WTC11 (cell line): ENCODE measurements around the gene NT5DC4. TPM values are rescaled to one million over a fixed set of nuclear protein-coding genes. Genes with fewer than 3 reads are reported as not detected.

Experiments used
- ATAC-seq: fragments of 200-7000 bp; cut with Tn5 transposase; 2 replicates; pipeline ENCODE4 v1.10.0; 2021; ENCODE audit warnings: mild to moderate bottlenecking, moderate library complexity
- CTCF ChIA-PET: fragments of 300-600 bp; sonication (Branson Sonifier 250); formaldehyde crosslinking; loops from one replicate; lab custom pipeline; 2021; ENCODE audit warnings: antibody characterized with exemption; lab: Charles Lee
- POLR2A ChIA-PET: fragments of 350-600 bp; sonication (Branson Sonifier 250); formaldehyde crosslinking; loops from one replicate; lab custom pipeline; 2021; ENCODE audit warnings: antibody characterized with exemption; lab: Charles Lee
- DNase-seq: peaks from one replicate; pipeline ENCODE4 v3.0.0; 2021; ENCODE audit warnings: low spot score
- H3K27ac Mint-ChIP-seq: 2 replicates; pipeline ENCODE4 v1.8.0; 2021; ENCODE audit warnings: mixed read lengths
- H3K27me3 Mint-ChIP-seq: 2 replicates; pipeline ENCODE4 v1.8.0; 2021; ENCODE audit warnings: low read depth, mild to moderate bottlenecking, moderate library complexity, mixed read lengths
- H3K36me3 Mint-ChIP-seq: 2 replicates; pipeline ENCODE4 v1.8.0; 2021; ENCODE audit warnings: mixed read lengths
- H3K4me1 Mint-ChIP-seq: 2 replicates; pipeline ENCODE4 v1.8.0; 2022; ENCODE audit warnings: mixed read lengths
- H3K4me3 Mint-ChIP-seq: 2 replicates; pipeline ENCODE4 v1.8.0; 2021; ENCODE audit warnings: mild to moderate bottlenecking, moderate library complexity, mixed read lengths
- H3K9me3 Mint-ChIP-seq: 2 replicates; pipeline ENCODE4 v1.8.0; 2021; ENCODE audit warnings: mixed read lengths
- IRF2 ChIP-seq: sonication (generic); formaldehyde crosslinking; IDR thresholded peaks from 2 replicates; pipeline ENCODE4 v1.8.0; 2022; ENCODE audit warnings: low read depth, missing genetic modification reagents, borderline replicate concordance
- NFYB ChIP-seq: sonication (generic); formaldehyde crosslinking; conservative IDR thresholded peaks from 2 replicates; pipeline ENCODE4 v1.8.0; 2022; ENCODE audit warnings: low read depth, missing genetic modification reagents
- NR1H2 ChIP-seq: sonication (generic); formaldehyde crosslinking; IDR thresholded peaks from 2 replicates; pipeline ENCODE4 v1.9.0; 2021; ENCODE audit warnings: mild to moderate bottlenecking, moderate library complexity, missing genetic modification reagents
- PRRX2 ChIP-seq: fragments of 250-450 bp; sonication (Bioruptor Pico); IDR thresholded peaks from 2 replicates; pipeline ENCODE4 v1.8.0; 2021; ENCODE audit warnings: mild to moderate bottlenecking
- RELA ChIP-seq: sonication (generic); formaldehyde crosslinking; IDR thresholded peaks from 2 replicates; pipeline ENCODE4 v1.8.1; 2022; ENCODE audit warnings: missing genetic modification reagents, mild to moderate bottlenecking, borderline replicate concordance
- SMAD3 ChIP-seq: sonication (generic); formaldehyde crosslinking; IDR thresholded peaks from 2 replicates; pipeline ENCODE4 v1.8.0; 2022; ENCODE audit warnings: missing genetic modification reagents, mild to moderate bottlenecking, borderline replicate concordance
- TCF7 ChIP-seq: sonication (generic); formaldehyde crosslinking; IDR thresholded peaks from 2 replicates; pipeline ENCODE4 v1.8.0; 2022; ENCODE audit warnings: mild to moderate bottlenecking, low read depth, missing genetic modification reagents, moderate library complexity
- TP53 ChIP-seq: sonication (generic); formaldehyde crosslinking; IDR thresholded peaks from 2 replicates; pipeline ENCODE4 v1.8.1; 2023; ENCODE audit warnings: mild to moderate bottlenecking, missing genetic modification reagents
- ZNF671 ChIP-seq: fragments of 250-450 bp; sonication (Bioruptor Pico); IDR thresholded peaks from 2 replicates; pipeline ENCODE4 v1.8.0; 2021; ENCODE audit warnings: mild to moderate bottlenecking
- total RNA-seq: library from RNA; stranded (reverse); gene quantifications from 3 replicates; pipeline ENCODE4 v1.2.3, GENCODE V29; 2021
- TF ChIP-seq, protein P1 (sequence below): sonication (generic); formaldehyde crosslinking; IDR thresholded peaks from 2 replicates; pipeline ENCODE4 v1.8.1; 2023; ENCODE audit warnings: mild to moderate bottlenecking, moderate library complexity, missing genetic modification reagents
- TF ChIP-seq, protein P2 (sequence below): fragments of 250-450 bp; sonication (Bioruptor Pico); IDR thresholded peaks from 2 replicates; pipeline ENCODE4 v1.9.0; 2021; ENCODE audit warnings: mild to moderate bottlenecking
- TF ChIP-seq, protein P3 (sequence below): sonication (generic); formaldehyde crosslinking; IDR thresholded peaks from 2 replicates; pipeline ENCODE4 v1.8.0; 2022; ENCODE audit warnings: mild to moderate bottlenecking, missing genetic modification reagents
- TF ChIP-seq, protein P4 (sequence below): sonication (generic); formaldehyde crosslinking; IDR thresholded peaks from 2 replicates; pipeline ENCODE4 v1.8.1; 2022; ENCODE audit warnings: mild to moderate bottlenecking, moderate library complexity, missing genetic modification reagents
- TF ChIP-seq, protein P5 (sequence below): fragments of 250-450 bp; sonication (Bioruptor Pico); IDR thresholded peaks from 2 replicates; pipeline ENCODE4 v1.9.0; 2021; ENCODE audit warnings: mild to moderate bottlenecking, borderline replicate concordance
- TF ChIP-seq, protein P6 (sequence below): sonication (generic); formaldehyde crosslinking; IDR thresholded peaks from 2 replicates; pipeline ENCODE4 v1.8.0; 2023; ENCODE audit warnings: missing genetic modification reagents, mild to moderate bottlenecking, borderline replicate concordance
- TF ChIP-seq, protein P7 (sequence below): fragments of 250-450 bp; sonication (Bioruptor Pico); IDR thresholded peaks from 2 replicates; pipeline ENCODE4 v2.1.2; 2022; ENCODE audit warnings: mild to moderate bottlenecking, moderate library complexity
- TF ChIP-seq, protein P8 (sequence below): sonication (generic); formaldehyde crosslinking; IDR thresholded peaks from 2 replicates; pipeline ENCODE4 v1.8.1; 2023; ENCODE audit warnings: mild to moderate bottlenecking, missing genetic modification reagents

The NT5DC4 gene
- total RNA-seq, 1 experiment from 2014 or later, result not detected

DNA sequence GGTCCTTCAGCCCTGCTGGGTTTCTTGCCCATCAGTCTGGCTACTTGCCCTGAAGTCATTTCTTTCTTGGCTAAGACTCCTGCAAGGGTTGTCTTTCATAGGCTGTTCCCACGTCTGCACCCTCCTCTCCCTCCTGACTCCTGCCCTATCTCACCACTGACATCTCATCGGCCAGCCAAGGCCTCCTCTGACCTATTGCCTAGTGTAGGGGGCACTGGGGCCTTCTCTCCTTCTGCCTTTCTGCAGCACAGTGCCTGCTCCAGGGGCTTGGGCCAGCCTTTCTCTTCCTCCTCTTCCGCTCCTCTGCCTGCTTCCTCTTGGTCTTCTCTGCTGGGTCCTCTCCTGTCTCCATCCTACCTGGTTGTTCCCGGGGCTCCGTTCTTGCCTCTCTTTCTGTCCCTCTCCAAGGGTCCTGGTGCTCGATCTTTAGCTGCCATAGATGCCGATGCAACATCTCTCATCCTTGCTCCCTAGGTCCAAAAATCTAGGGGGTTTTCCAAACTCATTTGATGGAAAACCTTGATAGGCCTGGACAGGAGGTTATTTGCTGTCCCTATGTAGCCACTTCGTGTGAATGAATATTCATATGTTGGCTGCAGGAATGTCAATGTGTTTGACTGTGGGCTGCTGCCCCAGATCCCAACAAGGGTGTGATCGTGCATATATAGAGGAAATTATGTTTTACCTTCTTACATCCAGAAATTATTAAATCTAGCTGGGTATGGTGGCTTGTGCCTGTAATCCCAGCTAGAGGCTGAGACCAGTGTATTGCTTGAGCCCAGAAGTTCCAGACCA is 9.7 kb upstream of the NT5DC4 start:
- Mint-ChIP-seq H3K27me3 (no peaks in the 10 kb centered on the region; the same call in 1 of the 2 replicates), H3K36me3 (no peaks in the 10 kb centered on the region), H3K27ac (no peak overlapping the region), H3K4me3 (no peak overlapping the region), H3K4me1 (peaks cover 4% of the 10 kb centered on the region; the same call in 1 of the 2 replicates), H3K9me3 (no peaks in the 10 kb centered on the region)
- CTCF ChIA-PET, result no interaction called here
- POLR2A ChIA-PET, result no interaction called here
- ATAC-seq, result no peak
- TF ChIP-seq NR1H2 (no peak), RELA (CRISPR knock-in tag) (no peak), ZNF671 (no peak), TCF7 (no peak), SMAD3 (CRISPR knock-in tag) (no peak), PRRX2 (CRISPR knock-in tag) (no peak), NFYB (CRISPR knock-in tag) (no peak), TP53 (CRISPR knock-in tag) (no peak), IRF2 (no peak)
- TF ChIP-seq, protein P1, sequence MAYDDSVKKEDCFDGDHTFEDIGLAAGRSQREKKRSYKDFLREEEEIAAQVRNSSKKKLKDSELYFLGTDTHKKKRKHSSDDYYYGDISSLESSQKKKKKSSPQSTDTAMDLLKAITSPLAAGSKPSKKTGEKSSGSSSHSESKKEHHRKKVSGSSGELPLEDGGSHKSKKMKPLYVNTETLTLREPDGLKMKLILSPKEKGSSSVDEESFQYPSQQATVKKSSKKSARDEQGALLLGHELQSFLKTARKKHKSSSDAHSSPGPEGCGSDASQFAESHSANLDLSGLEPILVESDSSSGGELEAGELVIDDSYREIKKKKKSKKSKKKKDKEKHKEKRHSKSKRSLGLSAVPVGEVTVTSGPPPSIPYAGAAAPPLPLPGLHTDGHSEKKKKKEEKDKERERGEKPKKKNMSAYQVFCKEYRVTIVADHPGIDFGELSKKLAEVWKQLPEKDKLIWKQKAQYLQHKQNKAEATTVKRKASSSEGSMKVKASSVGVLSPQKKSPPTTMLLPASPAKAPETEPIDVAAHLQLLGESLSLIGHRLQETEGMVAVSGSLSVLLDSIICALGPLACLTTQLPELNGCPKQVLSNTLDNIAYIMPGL (CRISPR knock-in tag), result no peak
- TF ChIP-seq, protein P2, sequence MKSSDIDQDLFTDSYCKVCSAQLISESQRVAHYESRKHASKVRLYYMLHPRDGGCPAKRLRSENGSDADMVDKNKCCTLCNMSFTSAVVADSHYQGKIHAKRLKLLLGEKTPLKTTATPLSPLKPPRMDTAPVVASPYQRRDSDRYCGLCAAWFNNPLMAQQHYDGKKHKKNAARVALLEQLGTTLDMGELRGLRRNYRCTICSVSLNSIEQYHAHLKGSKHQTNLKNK (CRISPR knock-in tag), result no peak
- TF ChIP-seq, protein P3, sequence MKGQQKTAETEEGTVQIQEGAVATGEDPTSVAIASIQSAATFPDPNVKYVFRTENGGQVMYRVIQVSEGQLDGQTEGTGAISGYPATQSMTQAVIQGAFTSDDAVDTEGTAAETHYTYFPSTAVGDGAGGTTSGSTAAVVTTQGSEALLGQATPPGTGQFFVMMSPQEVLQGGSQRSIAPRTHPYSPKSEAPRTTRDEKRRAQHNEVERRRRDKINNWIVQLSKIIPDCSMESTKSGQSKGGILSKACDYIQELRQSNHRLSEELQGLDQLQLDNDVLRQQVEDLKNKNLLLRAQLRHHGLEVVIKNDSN (CRISPR knock-in tag), result no peak
- TF ChIP-seq, protein P4, sequence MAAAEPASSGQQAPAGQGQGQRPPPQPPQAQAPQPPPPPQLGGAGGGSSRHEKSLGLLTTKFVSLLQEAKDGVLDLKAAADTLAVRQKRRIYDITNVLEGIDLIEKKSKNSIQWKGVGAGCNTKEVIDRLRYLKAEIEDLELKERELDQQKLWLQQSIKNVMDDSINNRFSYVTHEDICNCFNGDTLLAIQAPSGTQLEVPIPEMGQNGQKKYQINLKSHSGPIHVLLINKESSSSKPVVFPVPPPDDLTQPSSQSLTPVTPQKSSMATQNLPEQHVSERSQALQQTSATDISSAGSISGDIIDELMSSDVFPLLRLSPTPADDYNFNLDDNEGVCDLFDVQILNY (CRISPR knock-in tag), result no peak
- TF ChIP-seq, protein P5, sequence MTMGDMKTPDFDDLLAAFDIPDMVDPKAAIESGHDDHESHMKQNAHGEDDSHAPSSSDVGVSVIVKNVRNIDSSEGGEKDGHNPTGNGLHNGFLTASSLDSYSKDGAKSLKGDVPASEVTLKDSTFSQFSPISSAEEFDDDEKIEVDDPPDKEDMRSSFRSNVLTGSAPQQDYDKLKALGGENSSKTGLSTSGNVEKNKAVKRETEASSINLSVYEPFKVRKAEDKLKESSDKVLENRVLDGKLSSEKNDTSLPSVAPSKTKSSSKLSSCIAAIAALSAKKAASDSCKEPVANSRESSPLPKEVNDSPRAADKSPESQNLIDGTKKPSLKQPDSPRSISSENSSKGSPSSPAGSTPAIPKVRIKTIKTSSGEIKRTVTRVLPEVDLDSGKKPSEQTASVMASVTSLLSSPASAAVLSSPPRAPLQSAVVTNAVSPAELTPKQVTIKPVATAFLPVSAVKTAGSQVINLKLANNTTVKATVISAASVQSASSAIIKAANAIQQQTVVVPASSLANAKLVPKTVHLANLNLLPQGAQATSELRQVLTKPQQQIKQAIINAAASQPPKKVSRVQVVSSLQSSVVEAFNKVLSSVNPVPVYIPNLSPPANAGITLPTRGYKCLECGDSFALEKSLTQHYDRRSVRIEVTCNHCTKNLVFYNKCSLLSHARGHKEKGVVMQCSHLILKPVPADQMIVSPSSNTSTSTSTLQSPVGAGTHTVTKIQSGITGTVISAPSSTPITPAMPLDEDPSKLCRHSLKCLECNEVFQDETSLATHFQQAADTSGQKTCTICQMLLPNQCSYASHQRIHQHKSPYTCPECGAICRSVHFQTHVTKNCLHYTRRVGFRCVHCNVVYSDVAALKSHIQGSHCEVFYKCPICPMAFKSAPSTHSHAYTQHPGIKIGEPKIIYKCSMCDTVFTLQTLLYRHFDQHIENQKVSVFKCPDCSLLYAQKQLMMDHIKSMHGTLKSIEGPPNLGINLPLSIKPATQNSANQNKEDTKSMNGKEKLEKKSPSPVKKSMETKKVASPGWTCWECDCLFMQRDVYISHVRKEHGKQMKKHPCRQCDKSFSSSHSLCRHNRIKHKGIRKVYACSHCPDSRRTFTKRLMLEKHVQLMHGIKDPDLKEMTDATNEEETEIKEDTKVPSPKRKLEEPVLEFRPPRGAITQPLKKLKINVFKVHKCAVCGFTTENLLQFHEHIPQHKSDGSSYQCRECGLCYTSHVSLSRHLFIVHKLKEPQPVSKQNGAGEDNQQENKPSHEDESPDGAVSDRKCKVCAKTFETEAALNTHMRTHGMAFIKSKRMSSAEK (CRISPR knock-in tag), result no peak
- TF ChIP-seq, protein P6, sequence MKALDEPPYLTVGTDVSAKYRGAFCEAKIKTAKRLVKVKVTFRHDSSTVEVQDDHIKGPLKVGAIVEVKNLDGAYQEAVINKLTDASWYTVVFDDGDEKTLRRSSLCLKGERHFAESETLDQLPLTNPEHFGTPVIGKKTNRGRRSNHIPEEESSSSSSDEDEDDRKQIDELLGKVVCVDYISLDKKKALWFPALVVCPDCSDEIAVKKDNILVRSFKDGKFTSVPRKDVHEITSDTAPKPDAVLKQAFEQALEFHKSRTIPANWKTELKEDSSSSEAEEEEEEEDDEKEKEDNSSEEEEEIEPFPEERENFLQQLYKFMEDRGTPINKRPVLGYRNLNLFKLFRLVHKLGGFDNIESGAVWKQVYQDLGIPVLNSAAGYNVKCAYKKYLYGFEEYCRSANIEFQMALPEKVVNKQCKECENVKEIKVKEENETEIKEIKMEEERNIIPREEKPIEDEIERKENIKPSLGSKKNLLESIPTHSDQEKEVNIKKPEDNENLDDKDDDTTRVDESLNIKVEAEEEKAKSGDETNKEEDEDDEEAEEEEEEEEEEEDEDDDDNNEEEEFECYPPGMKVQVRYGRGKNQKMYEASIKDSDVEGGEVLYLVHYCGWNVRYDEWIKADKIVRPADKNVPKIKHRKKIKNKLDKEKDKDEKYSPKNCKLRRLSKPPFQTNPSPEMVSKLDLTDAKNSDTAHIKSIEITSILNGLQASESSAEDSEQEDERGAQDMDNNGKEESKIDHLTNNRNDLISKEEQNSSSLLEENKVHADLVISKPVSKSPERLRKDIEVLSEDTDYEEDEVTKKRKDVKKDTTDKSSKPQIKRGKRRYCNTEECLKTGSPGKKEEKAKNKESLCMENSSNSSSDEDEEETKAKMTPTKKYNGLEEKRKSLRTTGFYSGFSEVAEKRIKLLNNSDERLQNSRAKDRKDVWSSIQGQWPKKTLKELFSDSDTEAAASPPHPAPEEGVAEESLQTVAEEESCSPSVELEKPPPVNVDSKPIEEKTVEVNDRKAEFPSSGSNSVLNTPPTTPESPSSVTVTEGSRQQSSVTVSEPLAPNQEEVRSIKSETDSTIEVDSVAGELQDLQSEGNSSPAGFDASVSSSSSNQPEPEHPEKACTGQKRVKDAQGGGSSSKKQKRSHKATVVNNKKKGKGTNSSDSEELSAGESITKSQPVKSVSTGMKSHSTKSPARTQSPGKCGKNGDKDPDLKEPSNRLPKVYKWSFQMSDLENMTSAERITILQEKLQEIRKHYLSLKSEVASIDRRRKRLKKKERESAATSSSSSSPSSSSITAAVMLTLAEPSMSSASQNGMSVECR (CRISPR knock-in tag), result no peak
- TF ChIP-seq, protein P7, sequence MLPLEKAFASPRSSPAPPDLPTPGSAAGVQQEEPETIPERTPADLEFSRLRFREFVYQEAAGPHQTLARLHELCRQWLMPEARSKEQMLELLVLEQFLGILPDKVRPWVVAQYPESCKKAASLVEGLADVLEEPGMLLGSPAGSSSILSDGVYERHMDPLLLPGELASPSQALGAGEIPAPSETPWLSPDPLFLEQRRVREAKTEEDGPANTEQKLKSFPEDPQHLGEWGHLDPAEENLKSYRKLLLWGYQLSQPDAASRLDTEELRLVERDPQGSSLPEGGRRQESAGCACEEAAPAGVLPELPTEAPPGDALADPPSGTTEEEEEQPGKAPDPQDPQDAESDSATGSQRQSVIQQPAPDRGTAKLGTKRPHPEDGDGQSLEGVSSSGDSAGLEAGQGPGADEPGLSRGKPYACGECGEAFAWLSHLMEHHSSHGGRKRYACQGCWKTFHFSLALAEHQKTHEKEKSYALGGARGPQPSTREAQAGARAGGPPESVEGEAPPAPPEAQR (CRISPR knock-in tag), result no peak
- TF ChIP-seq, protein P8, sequence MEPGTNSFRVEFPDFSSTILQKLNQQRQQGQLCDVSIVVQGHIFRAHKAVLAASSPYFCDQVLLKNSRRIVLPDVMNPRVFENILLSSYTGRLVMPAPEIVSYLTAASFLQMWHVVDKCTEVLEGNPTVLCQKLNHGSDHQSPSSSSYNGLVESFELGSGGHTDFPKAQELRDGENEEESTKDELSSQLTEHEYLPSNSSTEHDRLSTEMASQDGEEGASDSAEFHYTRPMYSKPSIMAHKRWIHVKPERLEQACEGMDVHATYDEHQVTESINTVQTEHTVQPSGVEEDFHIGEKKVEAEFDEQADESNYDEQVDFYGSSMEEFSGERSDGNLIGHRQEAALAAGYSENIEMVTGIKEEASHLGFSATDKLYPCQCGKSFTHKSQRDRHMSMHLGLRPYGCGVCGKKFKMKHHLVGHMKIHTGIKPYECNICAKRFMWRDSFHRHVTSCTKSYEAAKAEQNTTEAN (CRISPR knock-in tag), result no peak
- DNase-seq, result no peak
